ENCODE results near the gene SORBS1. TPM values are rescaled to one million over a fixed set of nuclear protein-coding genes. Genes with fewer than 3 reads are reported as not detected.

The SORBS1 gene
- total and polyA plus RNA-seq, 2 of the 13 experiments (the other 11 are each of a cell fraction or from before 2014, with no cell fraction given): 16.8 to 39.8 TPM

DNA sequence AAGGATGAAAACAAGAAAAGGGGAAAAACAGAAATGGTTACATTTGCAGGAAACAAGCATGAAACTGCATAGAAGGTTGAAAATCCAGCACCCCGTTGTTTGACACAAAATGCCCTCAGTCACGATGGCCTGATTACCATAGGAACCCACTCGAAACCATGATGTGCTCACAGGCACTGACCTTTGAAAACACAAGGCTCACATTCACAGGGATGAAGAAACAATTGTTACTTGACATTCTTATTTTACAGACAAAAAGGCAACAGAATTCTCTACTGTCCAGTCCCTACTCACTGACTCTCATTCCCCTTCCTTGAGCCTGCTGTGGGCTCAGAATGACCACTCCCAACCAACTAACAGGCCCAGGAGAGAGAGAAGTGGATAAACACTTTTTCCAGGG is 138.9 kb downstream of the SORBS1 start (continued):
- TF ChIP-seq, protein P1, sequence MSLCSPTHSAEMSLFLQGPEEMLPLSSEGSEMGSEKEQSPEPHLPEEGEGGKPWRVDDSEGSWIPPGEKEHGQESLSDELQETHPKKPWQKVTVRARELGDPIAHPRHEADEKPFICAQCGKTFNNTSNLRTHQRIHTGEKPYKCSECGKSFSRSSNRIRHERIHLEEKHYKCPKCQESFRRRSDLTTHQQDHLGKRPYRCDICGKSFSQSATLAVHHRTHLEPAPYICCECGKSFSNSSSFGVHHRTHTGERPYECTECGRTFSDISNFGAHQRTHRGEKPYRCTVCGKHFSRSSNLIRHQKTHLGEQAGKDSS (CRISPR knock-in tag; IDR thresholded peaks at IDR 0.05; ENCODE audit: borderline replicate concordance, low read depth): no peak
- TF ChIP-seq ZNF652 (CRISPR knock-in tag; IDR thresholded peaks at IDR 0.05; ENCODE audit: borderline replicate concordance, low read depth): no peak
- no peak for TF ChIP-seq ZMYM2 (CRISPR knock-in tag; IDR thresholded peaks at IDR 0.05)
- TF ChIP-seq, protein P2, sequence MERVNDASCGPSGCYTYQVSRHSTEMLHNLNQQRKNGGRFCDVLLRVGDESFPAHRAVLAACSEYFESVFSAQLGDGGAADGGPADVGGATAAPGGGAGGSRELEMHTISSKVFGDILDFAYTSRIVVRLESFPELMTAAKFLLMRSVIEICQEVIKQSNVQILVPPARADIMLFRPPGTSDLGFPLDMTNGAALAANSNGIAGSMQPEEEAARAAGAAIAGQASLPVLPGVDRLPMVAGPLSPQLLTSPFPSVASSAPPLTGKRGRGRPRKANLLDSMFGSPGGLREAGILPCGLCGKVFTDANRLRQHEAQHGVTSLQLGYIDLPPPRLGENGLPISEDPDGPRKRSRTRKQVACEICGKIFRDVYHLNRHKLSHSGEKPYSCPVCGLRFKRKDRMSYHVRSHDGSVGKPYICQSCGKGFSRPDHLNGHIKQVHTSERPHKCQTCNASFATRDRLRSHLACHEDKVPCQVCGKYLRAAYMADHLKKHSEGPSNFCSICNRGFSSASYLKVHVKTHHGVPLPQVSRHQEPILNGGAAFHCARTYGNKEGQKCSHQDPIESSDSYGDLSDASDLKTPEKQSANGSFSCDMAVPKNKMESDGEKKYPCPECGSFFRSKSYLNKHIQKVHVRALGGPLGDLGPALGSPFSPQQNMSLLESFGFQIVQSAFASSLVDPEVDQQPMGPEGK (CRISPR knock-in tag; IDR thresholded peaks at IDR 0.05): no peak
- TF ChIP-seq ZNF207 (IDR thresholded peaks at IDR 0.05; ENCODE audit: borderline replicate concordance): no peak
- no peak for TF ChIP-seq DR1 (CRISPR knock-in tag; IDR thresholded peaks at IDR 0.05)

DNA sequence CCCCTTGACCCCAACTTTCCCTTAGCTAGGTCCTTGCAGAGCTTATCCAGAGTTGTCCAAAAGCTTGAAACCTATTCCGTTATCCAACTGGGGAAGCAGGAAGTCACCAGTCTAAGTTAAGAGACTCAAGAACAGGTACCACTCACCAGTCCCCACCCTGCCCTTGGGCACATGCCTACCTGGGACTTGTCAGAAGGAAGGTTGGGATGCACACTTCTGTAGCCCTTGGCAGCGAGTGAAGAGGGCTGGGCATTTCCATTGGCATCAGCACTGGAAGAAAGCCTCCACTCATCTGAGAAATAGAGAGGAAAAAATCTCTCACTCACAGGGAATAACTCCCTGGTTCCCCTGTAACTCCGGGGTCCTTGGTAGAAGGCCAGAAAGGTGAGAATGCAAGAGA is 139.4 kb downstream of the SORBS1 start:
- no TSS peak for BruUV-seq (replicated peaks)
- no peak overlapping the region for H2AFZ ChIP-seq (ENCODE audit: low read length)
- no peak overlapping the region for H3K4me2 ChIP-seq (ENCODE audit: low read depth, low read length)
- H3K4me1 ChIP-seq (ENCODE audit: insufficient read depth, low read length): peaks cover 7% of the 10 kb centered on the region; the same call in 1 of the 2 replicates
- H3K27me3 ChIP-seq (ENCODE audit: control insufficient read depth in 1 of 2, insufficient read depth in 2 of 2, low read length in 2 of 2): no peaks in the 10 kb centered on the region
- intact Hi-C loops (cut with micrococcal nuclease; ENCODE audit: unreplicated experiment) (no loop called here), in situ Hi-C loops (cut with HindIII; ENCODE audit: extremely low pct_ligation_motif_present, low pct_unique_long_range_greater_than_20kb) (loop anchor here (25.0 kb wide), 1 partner anchor 441 kb away; no protein-coding TSS in a partner anchor)
- DNase-seq (ENCODE audit: low spot score): no peak
- POLR2A ChIA-PET: no interaction called here
- H3K36me3 ChIP-seq (replicated peaks in 1 of 2; ENCODE audit: control insufficient read depth in 1 of 2, insufficient read depth in 2 of 2, low read length in 2 of 2): peaks cover 16 to 62% of the 10 kb centered on the region in 2 experiments
- no peak overlapping the region for H3K27ac ChIP-seq (ENCODE audit: extremely low read length, insufficient read depth, low read length)
- H3K9ac ChIP-seq (ENCODE audit: insufficient read depth, low read depth, low read length): no peak overlapping the region
- no peak for FAIRE-seq
- no peak overlapping the region for H3K4me3 ChIP-seq (replicated peaks in 1 of 3; ENCODE audit: insufficient read depth in 1 of 3, low read depth in 2 of 3, low read length in 3 of 3)
- no peaks in the 10 kb centered on the region for H3K9me3 ChIP-seq (ENCODE audit: low read length)
- no peak for ATAC-seq
- no peaks in the 10 kb centered on the region for H3K79me2 ChIP-seq (ENCODE audit: insufficient read depth, low read length)
- TF ChIP-seq MBNL3 (CRISPR knock-in tag; conservative IDR thresholded peaks at IDR 0.05): no peak
- TF ChIP-seq RELA (CRISPR knock-in tag; IDR thresholded peaks at IDR 0.05): no peak
- TF ChIP-seq ZEB1 (IDR thresholded peaks at IDR 0.05; ENCODE audit: insufficient replicate concordance, low read depth): no peak
- no peak for TF ChIP-seq U2AF2 (IDR thresholded peaks at IDR 0.05; ENCODE audit: low read depth, low read length)
- no peak for TF ChIP-seq BRCA1 (CRISPR knock-in tag; IDR thresholded peaks at IDR 0.05)
- no peak for TF ChIP-seq POLR2G (IDR thresholded peaks at IDR 0.05; ENCODE audit: low read depth, low read length)
- TF ChIP-seq HES4 (CRISPR knock-in tag; IDR thresholded peaks at IDR 0.05; ENCODE audit: borderline replicate concordance): no peak
- no peak for TF ChIP-seq HNF4A (CRISPR knock-in tag; IDR thresholded peaks at IDR 0.05)
- no peak for TF ChIP-seq SP2 (CRISPR knock-in tag; IDR thresholded peaks at IDR 0.05)
- TF ChIP-seq ASH2L (IDR thresholded peaks at IDR 0.05; ENCODE audit: insufficient read length, low read depth, low read length): no peak
- TF ChIP-seq RAD51 (IDR thresholded peaks at IDR 0.05; ENCODE audit: borderline replicate concordance): no peak
- no peak for TF ChIP-seq ZNF674 (CRISPR knock-in tag; IDR thresholded peaks at IDR 0.05; ENCODE audit: low read depth)
- H4K20me1 ChIP-seq (ENCODE audit: insufficient read depth, low read length): no peaks in the 10 kb centered on the region
- CTCF ChIA-PET (ENCODE audit: low intra/inter-chr PET ratio, low total read pairs): no interaction called here
- 97% methylated on average over 3 of the region's 3 CpGs for WGBS (ENCODE audit: low lambda C conversion rate)
